ENCODE results near the gene DDX39B.

- TF ChIP-seq CTCF (IDR thresholded peaks at IDR 0.05) (no peak), POLR2A (IDR thresholded peaks at IDR 0.05) (no peak)
Observed at GRCh38 chr6:31534011-31534410, 7.8 kb downstream of the DDX39B start.
